Measurements from ENCODE around the gene CTXN2.
A peak's percentile ranks its signal among the peaks of the same experiment; 100 is the strongest.

GRCh38 chr15:48250640-48251076 is 59.2 kb downstream of the CTXN2 start:
- no peak for TF ChIP-seq EZH2 (IDR thresholded peaks at IDR 0.05; ENCODE audit: low read depth)
- peak; percentile 60 for TF ChIP-seq CTCF (conservative IDR thresholded peaks at IDR 0.05)

Data from PC-9 (cell line).